Kidney epithelial cell (primary cell): Measurements from ENCODE around the gene RAPGEF4. TPM values are rescaled to one million over a fixed set of nuclear protein-coding genes. Genes with fewer than 3 reads are reported as not detected.

Experiments
- DNase-seq: peaks from one replicate; pipeline ENCODE4 v3.0.0-alpha.2; 2010; ENCODE audit warnings: low read depth
- H3K27me3 ChIP-seq: 2 replicates; pipeline ENCODE4 v1.6.0; 2011; ENCODE audit warnings: low read length; ENCODE audit not compliant: control insufficient read depth, insufficient read depth
- H3K36me3 ChIP-seq: 2 replicates; pipeline ENCODE4 v1.5.1; 2011; ENCODE audit warnings: low read length; ENCODE audit not compliant: control insufficient read depth, insufficient read depth
- H3K4me3 ChIP-seq: 2 replicates; pipeline ENCODE4 v1.5.1; 2011; ENCODE audit warnings: low read depth, mild to moderate bottlenecking, control low read depth, low read length
- CTCF ChIP-seq: IDR thresholded peaks from 2 replicates; pipeline ENCODE4 v1.5.1; 2011; ENCODE audit warnings: mild to moderate bottlenecking, moderate library complexity, low read length, control low read depth, inconsistent platforms; ENCODE audit not compliant: insufficient read depth, poor library complexity, severe bottlenecking
- total RNA-seq: library from RNA; depleted of rRNA; stranded (reverse); fragments of >200 nt; gene quantifications from 2 replicates; pipeline ENCODE4 v1.2.3, GENCODE V29; 2015

Gene RAPGEF4
- total RNA-seq, 1 donor from 2014 or later, result 0.71 TPM

- TF ChIP-seq CTCF, result no peak
- Histone ChIP-seq H3K4me3 (no peak overlapping the region), H3K27me3 (no peaks in the 10 kb centered on the region), H3K36me3 (no peaks in the 10 kb centered on the region)
- DNase-seq, result no peak
These were observed 351.6 kb downstream of the RAPGEF4 start for GRCh38 chr2:173087214-173087581.

GRCh38 chr2:173087793-173088496, 352.3 kb downstream of the RAPGEF4 start:
- no peak for DNase-seq
- no peaks in the 10 kb centered on the region for H3K27me3 ChIP-seq
- TF ChIP-seq CTCF, result no peak

GRCh38 chr2:173090276-173090877, 354.7 kb downstream of the RAPGEF4 start:
- DNase-seq, result no peak
- Histone ChIP-seq H3K4me3 (no peak overlapping the region), H3K27me3 (no peaks in the 10 kb centered on the region), H3K36me3 (no peaks in the 10 kb centered on the region)
- no peak for TF ChIP-seq CTCF

More at GRCh38 chr2:173087793-173088496, 352.3 kb downstream of the RAPGEF4 start:
- Histone ChIP-seq H3K36me3 (no peaks in the 10 kb centered on the region), H3K4me3 (no peak overlapping the region)

- no peak for DNase-seq
- no peaks in the 10 kb centered on the region for H3K36me3 ChIP-seq
- H3K4me3 ChIP-seq, result no peak overlapping the region
- peak; percentile 43 for TF ChIP-seq CTCF
- H3K27me3 ChIP-seq, result no peaks in the 10 kb centered on the region
These were observed 355.5 kb downstream of the RAPGEF4 start for GRCh38 chr2:173090973-173091660.

GRCh38 chr2:173091910-173092309, 356.3 kb downstream of the RAPGEF4 start:
- H3K4me3 ChIP-seq, result no peak overlapping the region
- TF ChIP-seq CTCF, result no peak
- no peak for DNase-seq
- H3K36me3 ChIP-seq, result no peaks in the 10 kb centered on the region
- H3K27me3 ChIP-seq, result no peaks in the 10 kb centered on the region
